ENCODE data around the gene CD34. TPM values are rescaled to one million over a fixed set of nuclear protein-coding genes. Genes with fewer than 3 reads are reported as not detected.
A peak's percentile ranks its signal among the peaks of the same experiment; 100 is the strongest.

Gene CD34
- total RNA-seq, 3 donors from 2014 or later: 15.7 to 80.6 (median 22.2) TPM

DNA sequence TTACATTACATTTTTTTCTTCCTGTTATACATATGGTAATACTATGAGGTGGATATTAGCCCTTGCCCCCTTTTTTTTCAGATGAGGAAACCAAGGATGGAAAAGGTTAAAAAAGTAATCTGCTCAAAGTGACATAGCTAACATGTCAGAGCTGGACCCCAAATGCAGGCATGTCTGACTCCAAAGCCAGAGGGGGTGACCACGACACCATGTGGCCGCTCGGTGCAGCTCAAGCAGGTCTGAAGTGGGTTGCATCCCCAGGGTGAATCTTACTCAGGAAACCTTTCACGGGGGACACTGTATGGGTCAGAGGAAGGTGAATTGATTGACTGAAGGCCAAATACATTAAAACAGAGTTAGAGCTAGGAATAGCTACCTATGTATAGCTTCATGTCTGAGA lies 34.8 kb downstream of the CD34 start:
- no peaks in the 10 kb centered on the region for H3K9me3 ChIP-seq
- TF ChIP-seq, protein P1, sequence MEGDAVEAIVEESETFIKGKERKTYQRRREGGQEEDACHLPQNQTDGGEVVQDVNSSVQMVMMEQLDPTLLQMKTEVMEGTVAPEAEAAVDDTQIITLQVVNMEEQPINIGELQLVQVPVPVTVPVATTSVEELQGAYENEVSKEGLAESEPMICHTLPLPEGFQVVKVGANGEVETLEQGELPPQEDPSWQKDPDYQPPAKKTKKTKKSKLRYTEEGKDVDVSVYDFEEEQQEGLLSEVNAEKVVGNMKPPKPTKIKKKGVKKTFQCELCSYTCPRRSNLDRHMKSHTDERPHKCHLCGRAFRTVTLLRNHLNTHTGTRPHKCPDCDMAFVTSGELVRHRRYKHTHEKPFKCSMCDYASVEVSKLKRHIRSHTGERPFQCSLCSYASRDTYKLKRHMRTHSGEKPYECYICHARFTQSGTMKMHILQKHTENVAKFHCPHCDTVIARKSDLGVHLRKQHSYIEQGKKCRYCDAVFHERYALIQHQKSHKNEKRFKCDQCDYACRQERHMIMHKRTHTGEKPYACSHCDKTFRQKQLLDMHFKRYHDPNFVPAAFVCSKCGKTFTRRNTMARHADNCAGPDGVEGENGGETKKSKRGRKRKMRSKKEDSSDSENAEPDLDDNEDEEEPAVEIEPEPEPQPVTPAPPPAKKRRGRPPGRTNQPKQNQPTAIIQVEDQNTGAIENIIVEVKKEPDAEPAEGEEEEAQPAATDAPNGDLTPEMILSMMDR (IDR thresholded peaks at IDR 0.05): no peak
- no peak for TF ChIP-seq POLR2A (IDR thresholded peaks at IDR 0.05)
- no peak for TF ChIP-seq POLR2AphosphoS5 (IDR thresholded peaks at IDR 0.05)
- H3K27me3 ChIP-seq: no peaks in the 10 kb centered on the region
- H3K36me3 ChIP-seq: no peaks in the 10 kb centered on the region
- peaks cover 1 to 10% of the 10 kb centered on the region in 2 donors for H3K4me1 ChIP-seq
- DNase-seq (ENCODE audit: low spot score in 2 of 2): peak in 1 of 2 donors; percentile 13
- intact Hi-C loops (cut with DNase I; ENCODE audit: low total_unique reads): no loop called here
- no peak overlapping the region for H3K27ac ChIP-seq
- H3K4me3 ChIP-seq: no peak overlapping the region

DNA sequence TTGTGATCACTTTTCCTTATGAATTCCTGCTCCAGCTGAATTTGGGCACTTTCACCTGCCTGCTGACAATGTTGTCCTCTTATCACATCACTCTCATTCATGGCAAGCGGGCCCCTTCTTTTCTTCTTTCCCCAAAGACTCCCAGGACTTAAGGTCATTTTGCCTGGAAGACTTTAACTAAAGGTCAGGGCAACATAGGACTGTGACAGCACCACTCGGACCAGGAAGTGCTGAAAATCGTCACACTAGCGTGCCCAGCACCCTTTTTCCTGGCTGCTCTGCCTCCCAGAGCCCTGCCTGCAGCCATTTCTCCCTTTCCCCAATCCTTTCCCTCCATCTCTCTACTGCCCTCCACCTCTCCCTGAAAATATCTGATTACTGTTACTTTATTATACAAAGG lies 35.4 kb downstream of the CD34 start:
- H3K27me3 ChIP-seq: no peaks in the 10 kb centered on the region
- H3K36me3 ChIP-seq: no peaks in the 10 kb centered on the region
- peak in 1 of 2 donors; percentile 12 for DNase-seq (ENCODE audit: low spot score in 2 of 2)
- no peak overlapping the region for H3K4me3 ChIP-seq
- H3K4me1 ChIP-seq: peaks cover 5 to 14% of the 10 kb centered on the region in 2 donors
- no peaks in the 10 kb centered on the region for H3K9me3 ChIP-seq
- intact Hi-C loops (cut with DNase I; ENCODE audit: low total_unique reads): no loop called here
- no peak overlapping the region for H3K27ac ChIP-seq
- no peak for TF ChIP-seq POLR2AphosphoS5 (IDR thresholded peaks at IDR 0.05)
- TF ChIP-seq, protein P1 (IDR thresholded peaks at IDR 0.05): no peak
- TF ChIP-seq POLR2A (IDR thresholded peaks at IDR 0.05): no peak

DNA sequence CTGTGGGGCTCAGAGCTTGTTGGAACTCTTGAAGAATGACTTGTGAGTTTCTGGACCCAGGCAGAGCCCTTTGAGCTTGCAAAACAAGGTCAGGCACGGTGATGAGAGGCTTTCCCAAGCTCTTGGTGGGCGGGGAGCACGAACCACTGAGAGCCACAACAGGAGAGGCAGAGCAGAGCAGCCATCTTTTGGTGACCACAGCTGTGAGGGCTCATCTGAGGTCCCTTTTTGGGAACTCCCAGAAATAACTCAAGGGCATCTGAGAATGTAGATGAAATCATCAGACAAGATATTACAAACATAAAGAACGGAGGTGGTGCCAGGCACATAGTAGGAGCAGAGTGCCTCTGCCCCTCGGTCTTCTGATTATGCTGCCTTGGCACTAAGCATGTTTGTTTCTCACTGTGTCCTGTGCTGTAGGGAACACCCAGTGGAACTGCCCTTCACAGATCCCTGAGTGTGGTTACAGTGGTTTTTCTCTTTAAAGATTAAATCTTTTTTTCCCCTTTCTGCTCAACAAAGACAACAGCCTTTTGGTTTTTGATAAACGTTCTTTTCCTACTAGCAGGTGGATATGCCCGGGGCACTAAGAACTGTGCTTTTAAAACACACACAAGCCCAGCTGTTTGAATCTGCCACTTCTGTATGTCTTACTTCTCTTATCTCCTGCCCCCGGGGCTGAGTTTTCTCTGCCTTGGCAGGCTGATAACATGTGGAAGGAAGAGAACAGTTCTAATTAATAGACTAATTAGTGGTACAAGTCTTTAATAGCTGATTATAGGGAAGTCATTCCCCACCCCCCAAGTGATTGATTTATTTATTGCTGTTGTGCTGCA lies 37.7 kb downstream of the CD34 start:
- no peak overlapping the region for H3K4me3 ChIP-seq
- TF ChIP-seq POLR2A (IDR thresholded peaks at IDR 0.05) (no peak), POLR2AphosphoS5 (IDR thresholded peaks at IDR 0.05) (no peak)
- TF ChIP-seq, protein P1 (IDR thresholded peaks at IDR 0.05): no peak
- H3K27ac ChIP-seq: peak overlapping the region; percentile 48 to 51

DNA sequence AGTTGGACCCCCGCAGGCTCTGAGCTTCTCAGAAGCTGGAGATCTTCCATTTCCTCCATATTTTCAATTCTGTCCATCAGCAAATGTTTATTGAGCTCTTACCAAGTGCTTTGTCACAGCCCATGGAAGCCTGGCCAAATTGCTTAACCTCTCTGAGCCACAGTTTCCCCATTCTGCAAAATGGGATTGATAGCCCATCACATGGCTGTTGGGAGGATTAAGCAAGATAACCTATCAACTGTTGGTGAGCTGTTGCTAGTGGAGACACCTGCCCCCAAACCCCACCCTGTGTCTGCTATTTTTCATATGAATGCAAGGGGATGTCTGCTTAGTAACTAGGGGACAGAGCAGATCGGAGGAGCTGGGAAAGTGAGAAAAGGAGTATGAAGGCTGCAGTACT lies 38.3 kb downstream of the CD34 start:
- Histone ChIP-seq H3K4me1 (peaks cover 6 to 14% of the 10 kb centered on the region in 2 donors), H3K27ac (peak overlapping the region in 1 of 2 donors; percentile 51), H3K4me3 (no peak overlapping the region), H3K27me3 (no peaks in the 10 kb centered on the region), H3K36me3 (no peaks in the 10 kb centered on the region), H3K9me3 (no peaks in the 10 kb centered on the region)
- DNase-seq (ENCODE audit: low spot score in 2 of 2): no peak
- intact Hi-C loops (cut with DNase I; ENCODE audit: low total_unique reads): no loop called here
- no peak for TF ChIP-seq POLR2A (IDR thresholded peaks at IDR 0.05)
- no peak for TF ChIP-seq POLR2AphosphoS5 (IDR thresholded peaks at IDR 0.05)
- TF ChIP-seq, protein P1 (IDR thresholded peaks at IDR 0.05): no peak

More for the DNA sequence above, 37.7 kb downstream of the CD34 start:
- DNase-seq (ENCODE audit: low spot score in 2 of 2): no peak
- no peaks in the 10 kb centered on the region for H3K9me3 ChIP-seq
- no peaks in the 10 kb centered on the region for H3K27me3 ChIP-seq
- H3K36me3 ChIP-seq: no peaks in the 10 kb centered on the region
- intact Hi-C loops (cut with DNase I; ENCODE audit: low total_unique reads): no loop called here
- H3K4me1 ChIP-seq: peaks cover 5 to 14% of the 10 kb centered on the region in 2 donors

DNA sequence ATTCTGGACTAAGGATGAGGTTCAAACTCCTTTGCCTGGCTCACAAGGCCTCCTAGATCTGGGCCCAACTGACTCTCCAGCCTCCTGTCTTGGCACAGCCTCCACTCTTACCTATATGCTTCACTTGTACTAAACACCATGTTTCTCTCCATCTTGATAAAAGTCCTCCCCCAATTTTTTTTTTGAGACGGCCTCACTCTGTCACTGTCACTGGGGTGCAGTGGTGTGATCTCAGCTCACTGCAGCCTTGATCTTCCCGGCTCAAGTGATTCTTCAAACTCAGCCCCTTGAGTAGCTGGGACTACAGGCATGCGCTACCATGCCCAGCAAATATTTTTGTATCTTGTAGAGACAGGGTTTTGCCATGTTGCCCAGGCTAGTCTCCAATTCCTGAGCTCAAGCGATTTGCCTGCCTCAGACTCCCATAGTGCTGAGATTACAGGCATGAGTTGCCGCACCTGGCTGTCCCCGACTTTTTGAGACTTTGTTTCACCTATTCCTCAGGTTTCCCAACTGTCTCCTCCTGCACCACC lies 39.7 kb downstream of the CD34 start:
- TF ChIP-seq, protein P1 (IDR thresholded peaks at IDR 0.05): no peak
- TF ChIP-seq POLR2AphosphoS5 (IDR thresholded peaks at IDR 0.05): no peak
- TF ChIP-seq POLR2A (IDR thresholded peaks at IDR 0.05): no peak
- Histone ChIP-seq H3K27ac (peak overlapping the region; percentile 33 to 40), H3K9me3 (no peaks in the 10 kb centered on the region), H3K27me3 (no peaks in the 10 kb centered on the region), H3K4me1 (peaks cover 11 to 14% of the 10 kb centered on the region in 2 donors), H3K4me3 (no peak overlapping the region), H3K36me3 (no peaks in the 10 kb centered on the region)
- DNase-seq (ENCODE audit: low spot score in 2 of 2): no peak
- intact Hi-C loops (cut with DNase I; ENCODE audit: low total_unique reads): no loop called here
